ENCODE results near the gene CRY2. TPM values are rescaled to one million over a fixed set of nuclear protein-coding genes. Genes with fewer than 3 reads are reported as not detected.
A peak's percentile ranks its signal among the peaks of the same experiment; 100 is the strongest.

CRY2 gene
- total RNA-seq, 4 donors from 2014 or later, result 42.2 to 73.6 (median 50.2) TPM

GRCh38 chr11:45857961-45858474 is 10.7 kb downstream of the CRY2 start:
- WGBS, 2 donors (ENCODE audit: low coverage in 1 of 2), result 32% methylated on average over 2 of the region's 2 CpGs; no CpG with 5 or more reads in 1 of the 2 donors
- intact Hi-C loops (cut with DNase I; ENCODE audit: low total_unique reads) (no loop called here), in situ Hi-C loops (cut with MboI; ENCODE audit: low pct_ligation_motif_present in 1 of 4, low pct_unique_long_range_greater_than_20kb in 1 of 4, low sequenced_read_pairs in 3 of 4) (loop anchor here in 1 of 4 donors (10.0 kb wide), 1 partner anchor 57 kb away; the partner anchor contains the start of gene PEX16)
- peaks cover 0 to 27% (median 10%) of the 10 kb centered on the region in 4 donors for H3K36me3 ChIP-seq
- no peaks in the 10 kb centered on the region for H3K27me3 ChIP-seq
- H3K4me1 ChIP-seq, result peaks cover 33 to 68% (median 52%) of the 10 kb centered on the region in 4 donors
- H3K9me3 ChIP-seq, result no peaks in the 10 kb centered on the region
- DNase-seq, result no peak
- peak overlapping the region; percentile 76 to 89 (median 83) for H3K27ac ChIP-seq
- H3K4me3 ChIP-seq, result no peak overlapping the region
- TF ChIP-seq POLR2AphosphoS5 (IDR thresholded peaks at IDR 0.05) (peak; percentile 9 to 46 (median 46)), POLR2A (IDR thresholded peaks at IDR 0.05) (no peak)

GRCh38 chr11:45858751-45859398 is 11.6 kb downstream of the CRY2 start:
- no peak for TF ChIP-seq POLR2A (IDR thresholded peaks at IDR 0.05)
- no peak for TF ChIP-seq POLR2AphosphoS5 (IDR thresholded peaks at IDR 0.05)
- TF ChIP-seq, protein P1, sequence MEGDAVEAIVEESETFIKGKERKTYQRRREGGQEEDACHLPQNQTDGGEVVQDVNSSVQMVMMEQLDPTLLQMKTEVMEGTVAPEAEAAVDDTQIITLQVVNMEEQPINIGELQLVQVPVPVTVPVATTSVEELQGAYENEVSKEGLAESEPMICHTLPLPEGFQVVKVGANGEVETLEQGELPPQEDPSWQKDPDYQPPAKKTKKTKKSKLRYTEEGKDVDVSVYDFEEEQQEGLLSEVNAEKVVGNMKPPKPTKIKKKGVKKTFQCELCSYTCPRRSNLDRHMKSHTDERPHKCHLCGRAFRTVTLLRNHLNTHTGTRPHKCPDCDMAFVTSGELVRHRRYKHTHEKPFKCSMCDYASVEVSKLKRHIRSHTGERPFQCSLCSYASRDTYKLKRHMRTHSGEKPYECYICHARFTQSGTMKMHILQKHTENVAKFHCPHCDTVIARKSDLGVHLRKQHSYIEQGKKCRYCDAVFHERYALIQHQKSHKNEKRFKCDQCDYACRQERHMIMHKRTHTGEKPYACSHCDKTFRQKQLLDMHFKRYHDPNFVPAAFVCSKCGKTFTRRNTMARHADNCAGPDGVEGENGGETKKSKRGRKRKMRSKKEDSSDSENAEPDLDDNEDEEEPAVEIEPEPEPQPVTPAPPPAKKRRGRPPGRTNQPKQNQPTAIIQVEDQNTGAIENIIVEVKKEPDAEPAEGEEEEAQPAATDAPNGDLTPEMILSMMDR (IDR thresholded peaks at IDR 0.05), result no peak
- TF ChIP-seq EP300 (IDR thresholded peaks at IDR 0.05; ENCODE audit: low read depth), result no peak
- Histone ChIP-seq H3K4me1 (peaks cover 32 to 60% (median 44%) of the 10 kb centered on the region in 4 donors), H3K4me3 (no peak overlapping the region), H3K27me3 (no peaks in the 10 kb centered on the region), H3K27ac (peak overlapping the region; percentile 76 to 89 (median 83)), H3K36me3 (peaks cover 0 to 34% (median 15%) of the 10 kb centered on the region in 4 donors), H3K9me3 (no peaks in the 10 kb centered on the region)
- intact Hi-C loops (cut with DNase I; ENCODE audit: low total_unique reads), result no loop called here
- 80 to 81% methylated on average over 3 to 5 of the region's 5 CpGs for WGBS, 2 donors (ENCODE audit: low coverage in 1 of 2)
- DNase-seq, result no peak
- in situ Hi-C loops (cut with MboI; ENCODE audit: low pct_ligation_motif_present in 1 of 4, low pct_unique_long_range_greater_than_20kb in 1 of 4, low sequenced_read_pairs in 3 of 4), result loop anchor here in 1 of 4 donors (10.0 kb wide), 1 partner anchor 56 kb away; the partner anchor contains the start of gene PEX16

DNA sequence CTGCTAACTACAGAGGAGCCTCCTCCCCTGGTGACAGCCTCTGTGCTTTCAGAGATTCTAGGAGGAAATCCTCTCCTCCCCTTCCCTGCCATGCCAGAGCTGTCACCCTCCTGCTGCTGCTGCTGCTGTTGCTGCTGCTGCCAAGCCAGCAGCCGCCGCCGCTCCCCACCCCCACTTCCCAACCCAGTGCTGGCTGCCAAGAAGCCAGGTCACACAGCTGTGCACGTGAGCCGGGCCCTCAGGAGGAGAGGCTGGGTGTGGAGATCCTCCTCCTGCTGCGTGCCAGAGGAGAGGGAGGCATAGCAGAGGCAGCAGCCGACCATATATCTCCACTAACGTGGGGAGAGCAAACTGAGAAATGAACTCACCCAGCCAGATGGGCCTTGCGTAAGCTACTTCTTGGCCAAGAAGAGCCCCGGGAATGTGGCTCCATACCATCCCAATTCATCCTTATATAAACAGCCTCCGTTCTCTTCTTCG is 12.4 kb downstream of the CRY2 start:
- Histone ChIP-seq H3K4me3 (no peak overlapping the region), H3K9me3 (no peaks in the 10 kb centered on the region), H3K27ac (peak overlapping the region; percentile 76 to 89 (median 83)), H3K27me3 (no peaks in the 10 kb centered on the region), H3K4me1 (peaks cover 29 to 59% (median 41%) of the 10 kb centered on the region in 4 donors), H3K36me3 (peaks cover 0 to 42% (median 19%) of the 10 kb centered on the region in 4 donors)
- in situ Hi-C loops (cut with MboI; ENCODE audit: low pct_ligation_motif_present in 1 of 4, low pct_unique_long_range_greater_than_20kb in 1 of 4, low sequenced_read_pairs in 3 of 4) (loop anchor here in 1 of 4 donors (10.0 kb wide), 1 partner anchor 55 kb away; the partner anchor contains the start of gene PEX16), intact Hi-C loops (cut with DNase I; ENCODE audit: low total_unique reads) (no loop called here)
- WGBS, 2 donors (ENCODE audit: low coverage in 1 of 2), result 30 to 38% methylated on average over 4 to 8 of the region's 12 CpGs
- peak; percentile 94 for DNase-seq
- TF ChIP-seq POLR2A (IDR thresholded peaks at IDR 0.05) (peak; percentile 32), POLR2AphosphoS5 (IDR thresholded peaks at IDR 0.05) (peak; percentile 91 to 96 (median 92)), EP300 (IDR thresholded peaks at IDR 0.05; ENCODE audit: low read depth) (peak; percentile 81)
- TF ChIP-seq, protein P1 (IDR thresholded peaks at IDR 0.05), result no peak

DNA sequence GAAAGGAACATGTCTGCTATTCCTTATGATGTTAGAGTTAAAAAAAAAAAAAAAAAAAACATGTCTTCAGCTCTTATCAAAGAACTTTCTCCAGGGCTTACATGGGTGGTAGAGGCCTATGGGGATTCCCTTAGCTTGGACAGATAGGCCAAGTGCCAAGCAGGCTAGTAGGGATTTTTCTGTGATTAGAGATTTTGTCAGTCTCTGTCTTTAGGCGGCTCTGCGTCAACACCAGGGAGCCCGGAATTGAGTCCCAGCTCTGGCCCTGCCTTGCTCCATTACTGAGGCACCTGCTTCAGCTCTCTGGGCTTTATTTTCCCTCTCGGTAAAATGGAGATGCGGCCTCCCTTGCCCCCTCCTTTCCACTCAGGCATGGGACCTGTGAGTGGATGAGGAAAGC is 13.1 kb downstream of the CRY2 start:
- Histone ChIP-seq H3K27me3 (no peaks in the 10 kb centered on the region), H3K27ac (peak overlapping the region; percentile 76 to 89 (median 83)), H3K36me3 (peaks cover 0 to 42% (median 22%) of the 10 kb centered on the region in 4 donors), H3K4me3 (no peak overlapping the region), H3K9me3 (no peaks in the 10 kb centered on the region), H3K4me1 (peaks cover 29 to 54% (median 38%) of the 10 kb centered on the region in 4 donors)
- intact Hi-C loops (cut with DNase I; ENCODE audit: low total_unique reads), result no loop called here
- in situ Hi-C loops (cut with MboI; ENCODE audit: low pct_ligation_motif_present in 1 of 4, low pct_unique_long_range_greater_than_20kb in 1 of 4, low sequenced_read_pairs in 3 of 4), result no loop called here
- DNase-seq, result no peak
- WGBS, 2 donors (ENCODE audit: low coverage in 1 of 2), result 96% methylated on average over 5 of the region's 5 CpGs; no CpG with 5 or more reads in 1 of the 2 donors
- TF ChIP-seq EP300 (IDR thresholded peaks at IDR 0.05; ENCODE audit: low read depth) (no peak), POLR2AphosphoS5 (IDR thresholded peaks at IDR 0.05) (no peak), POLR2A (IDR thresholded peaks at IDR 0.05) (no peak)
- TF ChIP-seq, protein P1 (IDR thresholded peaks at IDR 0.05), result no peak
